H1 (cell line): ENCODE measurements around the gene PTCRA. TPM values are rescaled to one million over a fixed set of nuclear protein-coding genes. Genes with fewer than 3 reads are reported as not detected.

Experiments
- CHD1 ChIP-seq: IDR thresholded peaks from 2 replicates; pipeline ENCODE4 v1.6.1; 2012; ENCODE audit warnings: low read depth, low read length, improper control_type of control experiment
- MAFK ChIP-seq: IDR thresholded peaks from 2 replicates; pipeline ENCODE4 v1.6.1; 2012; ENCODE audit warnings: low read depth, mild to moderate bottlenecking, improper control_type of control experiment, low read length
- SUZ12 ChIP-seq: fragments of 200-600 bp; sonication (generic); IDR thresholded peaks from 2 replicates; pipeline ENCODE4 v1.6.1; 2012; ENCODE audit warnings: mild to moderate bottlenecking, inconsistent platforms, low read length, moderate library complexity, mixed read lengths
- YY1 ChIP-seq: IDR thresholded peaks from 2 replicates; pipeline ENCODE4 v1.6.1; 2011; ENCODE audit warnings: low read depth, mild to moderate bottlenecking, low read length
- polyA plus RNA-seq, 7 experiments: library from polyadenylated mRNA; depleted of rRNA in 3 of 7; stranded (reverse) in 5 of 7; unstranded in 2 of 7; fragments of >200 nt in 5 of 7; fragments of 200-250 nt in 2 of 7; gene quantifications; 1 replicate in 5 of 7; 2 replicates in 1 of 7; 4 replicates in 1 of 7; pipeline versions ENCODE4 v1.2.1 to v1.2.3, GENCODE V29; 2011 to 2013; ENCODE audit warnings: missing spikeins in 2 of 7, mixed read lengths in 2 of 7
- total RNA-seq: library from RNA; stranded (reverse); fragmentation: NEBNext Ultra II Directional; extraction: Animal tissue kit (Norgen Biotek cat#: 25700); gene quantifications from 2 replicates; pipeline ENCODE4 v1.2.1, GENCODE V29; 2021
- TF ChIP-seq, protein P1 (sequence below): fragments of 300-600 bp; sonication (generic); IDR thresholded peaks from 2 replicates; pipeline ENCODE4 v1.7.1; 2012; ENCODE audit warnings: low read length, moderate library complexity, mild to moderate bottlenecking, inconsistent platforms; ENCODE audit not compliant: insufficient replicate concordance

Gene PTCRA
- total and polyA plus RNA-seq, 2 of the 8 experiments (the other 6 are each of a cell fraction or from before 2014, with no cell fraction given), result not detected

GRCh38 chr6:42904467-42904866 lies 11.4 kb upstream of the PTCRA start (continued):
- TF ChIP-seq, protein P1, sequence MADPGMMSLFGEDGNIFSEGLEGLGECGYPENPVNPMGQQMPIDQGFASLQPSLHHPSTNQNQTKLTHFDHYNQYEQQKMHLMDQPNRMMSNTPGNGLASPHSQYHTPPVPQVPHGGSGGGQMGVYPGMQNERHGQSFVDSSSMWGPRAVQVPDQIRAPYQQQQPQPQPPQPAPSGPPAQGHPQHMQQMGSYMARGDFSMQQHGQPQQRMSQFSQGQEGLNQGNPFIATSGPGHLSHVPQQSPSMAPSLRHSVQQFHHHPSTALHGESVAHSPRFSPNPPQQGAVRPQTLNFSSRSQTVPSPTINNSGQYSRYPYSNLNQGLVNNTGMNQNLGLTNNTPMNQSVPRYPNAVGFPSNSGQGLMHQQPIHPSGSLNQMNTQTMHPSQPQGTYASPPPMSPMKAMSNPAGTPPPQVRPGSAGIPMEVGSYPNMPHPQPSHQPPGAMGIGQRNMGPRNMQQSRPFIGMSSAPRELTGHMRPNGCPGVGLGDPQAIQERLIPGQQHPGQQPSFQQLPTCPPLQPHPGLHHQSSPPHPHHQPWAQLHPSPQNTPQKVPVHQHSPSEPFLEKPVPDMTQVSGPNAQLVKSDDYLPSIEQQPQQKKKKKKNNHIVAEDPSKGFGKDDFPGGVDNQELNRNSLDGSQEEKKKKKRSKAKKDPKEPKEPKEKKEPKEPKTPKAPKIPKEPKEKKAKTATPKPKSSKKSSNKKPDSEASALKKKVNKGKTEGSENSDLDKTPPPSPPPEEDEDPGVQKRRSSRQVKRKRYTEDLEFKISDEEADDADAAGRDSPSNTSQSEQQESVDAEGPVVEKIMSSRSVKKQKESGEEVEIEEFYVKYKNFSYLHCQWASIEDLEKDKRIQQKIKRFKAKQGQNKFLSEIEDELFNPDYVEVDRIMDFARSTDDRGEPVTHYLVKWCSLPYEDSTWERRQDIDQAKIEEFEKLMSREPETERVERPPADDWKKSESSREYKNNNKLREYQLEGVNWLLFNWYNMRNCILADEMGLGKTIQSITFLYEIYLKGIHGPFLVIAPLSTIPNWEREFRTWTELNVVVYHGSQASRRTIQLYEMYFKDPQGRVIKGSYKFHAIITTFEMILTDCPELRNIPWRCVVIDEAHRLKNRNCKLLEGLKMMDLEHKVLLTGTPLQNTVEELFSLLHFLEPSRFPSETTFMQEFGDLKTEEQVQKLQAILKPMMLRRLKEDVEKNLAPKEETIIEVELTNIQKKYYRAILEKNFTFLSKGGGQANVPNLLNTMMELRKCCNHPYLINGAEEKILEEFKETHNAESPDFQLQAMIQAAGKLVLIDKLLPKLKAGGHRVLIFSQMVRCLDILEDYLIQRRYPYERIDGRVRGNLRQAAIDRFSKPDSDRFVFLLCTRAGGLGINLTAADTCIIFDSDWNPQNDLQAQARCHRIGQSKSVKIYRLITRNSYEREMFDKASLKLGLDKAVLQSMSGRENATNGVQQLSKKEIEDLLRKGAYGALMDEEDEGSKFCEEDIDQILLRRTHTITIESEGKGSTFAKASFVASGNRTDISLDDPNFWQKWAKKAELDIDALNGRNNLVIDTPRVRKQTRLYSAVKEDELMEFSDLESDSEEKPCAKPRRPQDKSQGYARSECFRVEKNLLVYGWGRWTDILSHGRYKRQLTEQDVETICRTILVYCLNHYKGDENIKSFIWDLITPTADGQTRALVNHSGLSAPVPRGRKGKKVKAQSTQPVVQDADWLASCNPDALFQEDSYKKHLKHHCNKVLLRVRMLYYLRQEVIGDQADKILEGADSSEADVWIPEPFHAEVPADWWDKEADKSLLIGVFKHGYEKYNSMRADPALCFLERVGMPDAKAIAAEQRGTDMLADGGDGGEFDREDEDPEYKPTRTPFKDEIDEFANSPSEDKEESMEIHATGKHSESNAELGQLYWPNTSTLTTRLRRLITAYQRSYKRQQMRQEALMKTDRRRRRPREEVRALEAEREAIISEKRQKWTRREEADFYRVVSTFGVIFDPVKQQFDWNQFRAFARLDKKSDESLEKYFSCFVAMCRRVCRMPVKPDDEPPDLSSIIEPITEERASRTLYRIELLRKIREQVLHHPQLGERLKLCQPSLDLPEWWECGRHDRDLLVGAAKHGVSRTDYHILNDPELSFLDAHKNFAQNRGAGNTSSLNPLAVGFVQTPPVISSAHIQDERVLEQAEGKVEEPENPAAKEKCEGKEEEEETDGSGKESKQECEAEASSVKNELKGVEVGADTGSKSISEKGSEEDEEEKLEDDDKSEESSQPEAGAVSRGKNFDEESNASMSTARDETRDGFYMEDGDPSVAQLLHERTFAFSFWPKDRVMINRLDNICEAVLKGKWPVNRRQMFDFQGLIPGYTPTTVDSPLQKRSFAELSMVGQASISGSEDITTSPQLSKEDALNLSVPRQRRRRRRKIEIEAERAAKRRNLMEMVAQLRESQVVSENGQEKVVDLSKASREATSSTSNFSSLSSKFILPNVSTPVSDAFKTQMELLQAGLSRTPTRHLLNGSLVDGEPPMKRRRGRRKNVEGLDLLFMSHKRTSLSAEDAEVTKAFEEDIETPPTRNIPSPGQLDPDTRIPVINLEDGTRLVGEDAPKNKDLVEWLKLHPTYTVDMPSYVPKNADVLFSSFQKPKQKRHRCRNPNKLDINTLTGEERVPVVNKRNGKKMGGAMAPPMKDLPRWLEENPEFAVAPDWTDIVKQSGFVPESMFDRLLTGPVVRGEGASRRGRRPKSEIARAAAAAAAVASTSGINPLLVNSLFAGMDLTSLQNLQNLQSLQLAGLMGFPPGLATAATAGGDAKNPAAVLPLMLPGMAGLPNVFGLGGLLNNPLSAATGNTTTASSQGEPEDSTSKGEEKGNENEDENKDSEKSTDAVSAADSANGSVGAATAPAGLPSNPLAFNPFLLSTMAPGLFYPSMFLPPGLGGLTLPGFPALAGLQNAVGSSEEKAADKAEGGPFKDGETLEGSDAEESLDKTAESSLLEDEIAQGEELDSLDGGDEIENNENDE, result no peak
- TF ChIP-seq MAFK (no peak), CHD1 (no peak), SUZ12 (no peak), YY1 (no peak)
